T-helper 1 cell treated with Interleukin-12 subunit alpha and Interleukin-12 subunit beta and Interleukin-4 antibody, amounts not matched to agents 30 μg/mL and 1 μg/mL, for 36 hours (primary cell): ENCODE data around the gene PTPRM.

Experiments used
- H3K27ac Mint-ChIP-seq: one replicate; pipeline ENCODE4 v1.8.0; 2021; ENCODE audit warnings: mild to moderate bottlenecking, mixed read lengths
- H3K27me3 Mint-ChIP-seq: one replicate; pipeline ENCODE4 v1.8.0; 2021; ENCODE audit warnings: low read depth, mixed read lengths
- H3K36me3 Mint-ChIP-seq: one replicate; pipeline ENCODE4 v1.8.0; 2021; ENCODE audit warnings: low read depth, mixed read lengths
- H3K4me1 Mint-ChIP-seq: one replicate; pipeline ENCODE4 v1.8.0; 2021; ENCODE audit warnings: low read depth, mixed read lengths
- H3K4me3 Mint-ChIP-seq: one replicate; pipeline ENCODE4 v1.8.0; 2021; ENCODE audit warnings: mild to moderate bottlenecking, moderate library complexity, mixed read lengths
- H3K9me3 Mint-ChIP-seq: one replicate; pipeline ENCODE4 v1.8.0; 2021; ENCODE audit warnings: mixed read lengths

The PTPRM gene

DNA sequence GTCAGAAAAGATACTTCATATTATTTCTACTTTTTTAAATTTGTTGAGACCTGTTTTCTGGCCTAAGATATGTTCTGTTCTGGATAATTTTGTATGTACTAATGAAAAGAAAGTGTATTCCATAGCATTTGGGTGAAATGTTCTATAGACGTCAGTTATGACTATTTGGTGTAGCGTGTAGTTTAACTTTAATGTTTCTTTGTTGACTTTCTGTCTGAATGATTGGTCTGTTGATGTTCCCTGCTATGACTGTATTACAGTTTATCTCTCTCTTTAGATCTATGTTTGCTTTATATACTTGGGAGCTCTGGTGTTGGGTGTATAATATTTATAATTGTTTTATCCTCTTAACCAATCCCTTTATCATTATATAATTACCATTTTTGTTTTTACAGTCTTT, 352.4 kb downstream of the PTPRM start:
- Mint-ChIP-seq H3K4me3 (no peak overlapping the region), H3K27ac (no peak overlapping the region), H3K9me3 (peaks cover 3% of the 10 kb centered on the region), H3K27me3 (no peaks in the 10 kb centered on the region), H3K4me1 (no peaks in the 10 kb centered on the region), H3K36me3 (no peaks in the 10 kb centered on the region)

DNA sequence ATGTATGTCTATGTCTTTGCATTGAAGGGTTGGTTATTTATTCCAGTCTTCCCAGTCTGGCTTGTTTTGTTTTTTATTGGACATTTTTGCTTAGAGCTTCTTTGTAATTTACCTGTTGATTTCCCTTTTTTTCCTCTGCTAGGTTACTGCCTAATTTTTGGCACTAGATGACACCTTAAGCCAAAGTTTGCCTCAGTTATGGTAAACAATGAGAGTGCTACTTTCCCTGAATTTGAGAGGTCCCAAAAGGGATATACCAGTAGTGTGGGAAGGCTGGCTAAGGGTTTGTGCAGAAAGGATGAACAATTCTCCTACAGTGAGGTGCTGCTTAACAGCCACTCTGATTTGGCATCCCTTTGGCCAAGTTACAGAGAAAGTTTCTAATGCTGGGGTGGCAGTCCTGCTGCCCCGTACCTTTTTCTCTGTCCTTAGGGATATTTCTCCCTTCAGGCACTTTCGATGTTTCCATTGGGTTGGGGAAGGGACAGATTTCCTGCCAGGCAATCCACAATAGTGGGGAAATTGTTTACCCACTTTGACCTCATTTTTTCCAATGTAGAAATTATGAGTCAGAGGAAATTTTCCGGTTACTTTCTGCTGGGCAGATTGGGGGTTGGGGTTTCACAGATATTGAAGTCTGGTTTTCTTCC, 354.9 kb downstream of the PTPRM start:
- H3K4me1 Mint-ChIP-seq = no peaks in the 10 kb centered on the region
- no peaks in the 10 kb centered on the region for H3K36me3 Mint-ChIP-seq
- no peaks in the 10 kb centered on the region for H3K27me3 Mint-ChIP-seq
- no peak overlapping the region for H3K27ac Mint-ChIP-seq
- no peak overlapping the region for H3K4me3 Mint-ChIP-seq
- peaks cover 3% of the 10 kb centered on the region for H3K9me3 Mint-ChIP-seq

DNA sequence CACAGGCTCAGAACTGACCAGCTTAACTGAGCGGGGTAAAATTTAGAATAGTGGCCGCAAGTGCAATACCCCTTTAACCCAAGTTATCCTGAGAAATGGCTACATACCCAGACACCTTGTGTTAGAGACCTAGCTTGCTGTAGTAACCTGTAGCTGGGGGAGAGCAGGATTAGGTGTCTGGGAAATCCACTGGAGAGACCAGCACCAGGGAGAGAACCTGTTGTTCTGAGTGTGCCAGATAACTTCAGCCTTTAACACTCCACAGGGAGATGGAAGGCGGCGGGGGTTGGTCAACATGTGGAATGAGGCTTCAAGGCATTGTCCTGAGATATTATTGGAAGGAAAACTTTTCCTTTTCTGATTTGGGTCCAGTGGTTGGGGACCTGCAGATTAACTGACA, 356.0 kb downstream of the PTPRM start:
- Mint-ChIP-seq H3K27ac (no peak overlapping the region), H3K9me3 (peaks cover 3% of the 10 kb centered on the region), H3K4me3 (no peak overlapping the region), H3K27me3 (no peaks in the 10 kb centered on the region), H3K36me3 (no peaks in the 10 kb centered on the region), H3K4me1 (no peaks in the 10 kb centered on the region)

DNA sequence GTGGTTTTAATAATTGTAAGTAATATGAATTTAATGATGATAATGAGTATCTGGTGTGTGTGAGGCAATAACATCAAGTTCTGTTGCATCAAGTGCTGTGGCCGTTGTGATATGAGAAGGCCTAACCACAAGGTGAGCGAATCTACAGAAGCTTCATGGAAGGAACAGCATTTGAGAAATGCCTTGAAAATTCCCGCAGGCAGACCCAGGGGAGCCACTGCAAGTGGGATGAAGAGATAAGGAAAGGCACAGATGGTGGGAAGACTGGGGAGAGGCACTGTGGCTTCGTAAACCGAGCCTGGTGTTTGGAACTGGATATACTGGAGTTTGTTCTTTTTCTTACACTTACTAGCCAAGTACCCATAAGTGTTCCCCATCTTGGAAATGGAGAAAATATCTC, 357.5 kb downstream of the PTPRM start:
- Mint-ChIP-seq H3K27ac (no peak overlapping the region), H3K27me3 (no peaks in the 10 kb centered on the region), H3K9me3 (peaks cover 3% of the 10 kb centered on the region), H3K4me3 (no peak overlapping the region), H3K36me3 (no peaks in the 10 kb centered on the region), H3K4me1 (no peaks in the 10 kb centered on the region)

DNA sequence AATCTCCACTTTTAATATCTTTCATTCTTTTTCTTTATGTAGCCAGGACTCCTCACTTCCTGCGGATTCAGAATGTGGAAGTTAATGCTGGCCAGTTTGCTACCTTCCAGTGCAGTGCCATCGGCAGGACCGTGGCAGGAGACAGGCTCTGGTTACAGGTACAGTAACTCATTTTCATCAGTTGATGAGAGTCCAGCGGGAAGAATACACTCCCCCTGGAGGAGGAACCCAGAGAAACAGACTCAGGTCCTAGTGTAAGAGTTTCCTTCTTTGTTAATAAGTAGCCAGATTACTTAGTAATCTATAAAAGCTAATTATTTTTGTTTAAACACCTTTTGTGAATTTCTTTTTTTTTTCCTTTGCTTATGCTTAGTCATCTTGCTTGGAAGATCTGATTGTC, 359.4 kb downstream of the PTPRM start:
- no peak overlapping the region for H3K27ac Mint-ChIP-seq
- H3K4me1 Mint-ChIP-seq = no peaks in the 10 kb centered on the region
- peaks cover 3% of the 10 kb centered on the region for H3K9me3 Mint-ChIP-seq
- no peak overlapping the region for H3K4me3 Mint-ChIP-seq
- no peaks in the 10 kb centered on the region for H3K27me3 Mint-ChIP-seq
- no peaks in the 10 kb centered on the region for H3K36me3 Mint-ChIP-seq

DNA sequence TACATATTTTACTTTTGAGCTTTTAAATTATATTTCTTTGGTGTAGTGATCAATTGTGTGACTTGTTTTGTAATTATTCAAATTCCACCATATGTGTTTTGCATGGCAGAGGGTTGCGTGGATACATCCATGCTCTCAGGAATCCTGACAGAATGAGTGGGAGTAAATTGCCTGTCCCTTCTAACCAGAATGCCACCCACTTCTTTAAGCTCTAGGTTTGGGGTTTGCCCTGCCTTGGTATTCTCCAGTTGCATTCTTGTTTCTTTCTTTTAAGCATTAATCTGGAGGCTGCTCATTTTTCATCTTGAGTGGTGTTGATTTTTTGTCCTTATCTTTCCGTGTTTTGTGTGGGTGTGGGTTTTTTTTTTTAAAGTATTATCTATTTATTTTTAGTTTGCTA, 360.0 kb downstream of the PTPRM start:
- Mint-ChIP-seq H3K36me3 (no peaks in the 10 kb centered on the region), H3K9me3 (no peaks in the 10 kb centered on the region), H3K27me3 (no peaks in the 10 kb centered on the region), H3K4me1 (no peaks in the 10 kb centered on the region), H3K4me3 (no peak overlapping the region), H3K27ac (no peak overlapping the region)

DNA sequence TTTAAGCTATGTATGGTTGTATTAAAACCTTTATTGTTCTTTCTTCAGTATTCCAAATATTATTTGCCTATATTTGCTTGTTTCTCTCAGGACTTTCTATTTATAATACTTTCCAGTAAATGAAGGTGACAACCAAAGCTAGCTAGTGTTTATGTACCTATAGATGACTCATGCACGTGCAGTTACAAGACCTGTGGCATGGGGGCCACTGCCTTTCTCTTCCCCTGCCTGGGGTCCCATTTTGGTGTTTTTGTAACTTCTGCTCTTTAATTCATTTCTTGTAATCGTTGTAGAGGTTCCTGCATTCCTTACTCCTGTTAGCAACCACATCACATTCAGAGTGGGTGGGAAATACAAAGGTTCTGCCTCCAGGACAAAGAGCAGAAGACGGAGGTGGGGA, 364.6 kb downstream of the PTPRM start:
- no peaks in the 10 kb centered on the region for H3K9me3 Mint-ChIP-seq
- no peaks in the 10 kb centered on the region for H3K36me3 Mint-ChIP-seq
- no peaks in the 10 kb centered on the region for H3K27me3 Mint-ChIP-seq
- H3K4me1 Mint-ChIP-seq = no peaks in the 10 kb centered on the region
- no peak overlapping the region for H3K4me3 Mint-ChIP-seq
- no peak overlapping the region for H3K27ac Mint-ChIP-seq

DNA sequence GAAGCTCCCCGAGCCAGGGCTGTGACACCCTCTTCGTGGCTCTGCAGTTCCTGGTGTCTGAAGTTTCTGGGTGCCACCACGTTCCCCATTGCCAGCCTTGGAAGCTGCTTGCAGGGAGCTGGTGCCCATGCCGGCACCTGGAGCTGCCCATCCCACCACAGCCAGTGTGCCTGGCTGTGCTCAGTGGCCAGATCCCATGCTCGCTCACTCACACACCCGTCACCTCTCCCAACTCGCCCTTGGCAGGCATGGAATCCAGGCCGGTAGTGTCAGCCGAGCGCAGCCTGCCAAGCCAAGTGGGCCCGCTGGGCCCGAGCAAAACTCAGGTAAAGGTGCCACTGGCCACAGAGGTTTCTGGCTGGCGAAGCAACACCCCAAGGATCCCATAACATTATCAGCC, 370.2 kb downstream of the PTPRM start:
- Mint-ChIP-seq H3K36me3 (no peaks in the 10 kb centered on the region), H3K9me3 (no peaks in the 10 kb centered on the region)

DNA sequence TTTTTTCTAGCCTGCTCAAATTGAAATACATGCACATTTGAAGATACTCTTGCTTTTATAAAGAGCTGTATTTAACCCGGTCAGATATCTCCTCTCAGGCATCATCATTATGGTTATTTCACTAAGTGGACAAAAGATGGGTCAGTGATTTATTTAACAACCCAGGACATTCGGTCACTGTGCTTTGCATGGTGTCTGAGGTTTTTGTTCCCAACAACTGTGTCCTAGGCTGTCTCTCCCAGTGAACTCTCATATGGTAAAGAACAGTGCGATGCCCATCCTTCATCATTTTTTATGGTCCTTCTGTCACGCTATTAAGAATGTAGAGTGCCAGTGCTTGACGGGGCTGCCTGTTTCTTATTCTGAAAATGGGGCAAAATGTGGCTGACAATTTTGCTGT, 372.4 kb downstream of the PTPRM start:
- no peaks in the 10 kb centered on the region for H3K9me3 Mint-ChIP-seq
- H3K4me1 Mint-ChIP-seq = no peaks in the 10 kb centered on the region
- H3K36me3 Mint-ChIP-seq = no peaks in the 10 kb centered on the region
- H3K27ac Mint-ChIP-seq = no peak overlapping the region
- H3K4me3 Mint-ChIP-seq = no peak overlapping the region
- H3K27me3 Mint-ChIP-seq = no peaks in the 10 kb centered on the region

More for the DNA sequence above, 370.2 kb downstream of the PTPRM start:
- no peak overlapping the region for H3K27ac Mint-ChIP-seq
- no peak overlapping the region for H3K4me3 Mint-ChIP-seq
- H3K4me1 Mint-ChIP-seq = no peaks in the 10 kb centered on the region
- H3K27me3 Mint-ChIP-seq = no peaks in the 10 kb centered on the region

DNA sequence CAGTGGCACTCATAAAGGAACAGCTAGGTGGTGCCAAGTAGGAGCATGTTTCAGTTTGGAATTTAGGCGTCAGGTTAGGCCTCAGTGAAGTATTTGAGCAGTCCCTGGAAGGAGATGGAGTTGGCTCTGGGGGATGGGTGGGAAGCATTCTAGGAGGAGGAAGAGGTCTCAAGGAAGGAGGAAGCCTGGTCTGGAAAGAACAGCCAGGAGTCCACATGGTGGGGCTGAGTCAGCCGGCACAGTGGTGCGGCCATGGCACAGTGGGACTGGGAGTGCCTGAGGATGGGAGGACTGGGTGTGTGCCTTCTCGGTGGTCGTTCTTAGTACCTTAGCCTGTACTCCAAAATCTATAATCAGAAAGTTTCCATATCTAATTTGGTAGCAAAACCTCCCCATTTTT, 373.3 kb downstream of the PTPRM start:
- Mint-ChIP-seq H3K4me3 (no peak overlapping the region), H3K9me3 (no peaks in the 10 kb centered on the region), H3K36me3 (no peaks in the 10 kb centered on the region), H3K4me1 (no peaks in the 10 kb centered on the region), H3K27me3 (no peaks in the 10 kb centered on the region), H3K27ac (no peak overlapping the region)

DNA sequence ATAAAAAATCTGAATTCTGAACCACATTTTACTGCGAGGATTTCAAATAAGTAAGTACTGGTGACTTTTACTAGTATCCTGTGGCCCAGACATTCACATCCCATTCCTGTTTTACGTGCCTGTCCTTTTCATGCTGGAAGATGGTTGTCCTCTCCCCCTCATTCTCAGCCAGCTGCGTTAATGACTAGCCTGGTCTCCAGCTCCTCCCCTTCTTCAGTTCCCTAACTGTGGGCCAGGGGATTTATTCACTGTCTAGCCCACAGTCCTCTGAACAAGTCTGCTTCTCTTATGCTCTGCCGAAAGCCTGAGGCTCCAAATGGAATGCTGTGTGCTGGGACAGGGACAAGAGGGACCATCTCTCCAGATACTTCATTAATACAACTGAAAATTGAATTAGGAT, 373.9 kb downstream of the PTPRM start:
- Mint-ChIP-seq H3K36me3 (no peaks in the 10 kb centered on the region), H3K27me3 (no peaks in the 10 kb centered on the region), H3K27ac (no peak overlapping the region), H3K4me3 (no peak overlapping the region), H3K4me1 (no peaks in the 10 kb centered on the region), H3K9me3 (no peaks in the 10 kb centered on the region)

DNA sequence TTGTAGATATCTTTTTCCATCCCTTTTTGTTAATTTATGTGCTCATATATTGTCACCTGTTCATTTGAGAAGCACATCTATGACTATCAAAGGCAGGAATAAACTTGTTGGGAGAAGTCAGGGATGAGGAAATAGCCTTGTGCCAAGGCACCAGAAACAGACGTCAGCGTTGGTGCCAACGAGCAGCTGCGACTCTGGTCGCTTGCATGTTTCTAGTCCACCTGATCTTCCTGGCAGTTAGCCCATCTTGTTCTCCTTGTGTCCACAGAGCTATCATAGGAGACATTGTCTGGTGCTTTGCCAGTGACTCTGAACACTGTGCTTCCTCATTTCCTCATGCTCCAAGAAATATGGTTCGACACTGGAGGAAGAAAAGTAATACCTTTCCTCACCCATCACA, 374.4 kb downstream of the PTPRM start:
- no peak overlapping the region for H3K27ac Mint-ChIP-seq
- H3K4me3 Mint-ChIP-seq = no peak overlapping the region
- H3K27me3 Mint-ChIP-seq = no peaks in the 10 kb centered on the region
- H3K36me3 Mint-ChIP-seq = no peaks in the 10 kb centered on the region
- no peaks in the 10 kb centered on the region for H3K4me1 Mint-ChIP-seq
- no peaks in the 10 kb centered on the region for H3K9me3 Mint-ChIP-seq

DNA sequence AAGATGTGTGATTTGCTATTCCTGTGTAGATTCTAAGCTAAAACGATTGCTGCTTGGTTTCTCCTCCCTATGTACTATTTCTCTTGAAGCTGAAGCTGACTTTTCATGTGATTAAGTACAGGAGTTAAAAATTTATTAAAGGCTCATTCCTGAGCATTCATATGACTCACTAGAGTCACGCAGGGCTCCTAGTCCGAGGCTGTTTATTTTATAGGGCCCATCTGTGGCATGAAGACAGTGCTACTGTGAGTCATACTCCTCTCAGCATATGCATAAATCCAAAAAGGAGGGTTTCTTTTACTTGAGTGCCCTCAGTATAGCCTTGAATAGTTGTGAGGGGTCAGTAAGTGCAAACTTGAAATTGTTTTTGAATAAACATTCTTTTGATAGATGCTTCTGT, 378.8 kb downstream of the PTPRM start:
- Mint-ChIP-seq H3K4me3 (no peak overlapping the region), H3K27me3 (no peaks in the 10 kb centered on the region), H3K27ac (no peak overlapping the region), H3K4me1 (peaks cover 2% of the 10 kb centered on the region), H3K36me3 (no peaks in the 10 kb centered on the region), H3K9me3 (no peaks in the 10 kb centered on the region)

DNA sequence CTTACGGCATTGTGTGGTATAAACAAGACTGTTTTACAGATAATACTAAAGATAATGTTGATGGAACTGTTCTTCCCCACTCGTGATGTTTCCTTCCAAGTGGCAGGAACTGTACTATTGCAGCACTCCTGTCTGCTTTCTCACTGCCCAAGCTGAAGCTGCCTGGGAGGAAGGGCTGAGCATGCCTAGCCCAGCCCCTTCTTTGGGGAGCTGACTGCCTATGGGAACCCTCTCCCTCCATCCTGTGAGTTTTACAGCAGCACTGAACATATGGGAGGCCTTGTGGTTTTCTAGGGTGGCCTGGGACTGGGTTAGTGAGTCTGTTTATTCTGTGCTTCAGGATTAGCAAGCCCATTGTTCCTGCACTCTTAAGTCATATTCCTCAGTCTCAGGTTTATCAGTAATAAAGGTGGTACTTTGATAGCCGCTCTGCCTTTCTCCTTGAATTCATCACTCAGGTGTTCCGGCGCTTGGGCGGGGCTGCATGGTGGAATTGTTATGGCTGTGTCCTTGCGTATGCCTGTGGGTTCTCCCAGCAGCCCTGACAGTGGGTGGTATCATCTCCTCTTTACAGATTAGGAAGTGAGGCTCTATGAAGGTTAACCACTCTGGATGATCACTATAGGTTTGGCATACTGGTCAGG, 379.7 kb downstream of the PTPRM start:
- Mint-ChIP-seq H3K9me3 (no peaks in the 10 kb centered on the region), H3K36me3 (no peaks in the 10 kb centered on the region), H3K27me3 (no peaks in the 10 kb centered on the region), H3K4me3 (peak overlapping the region; percentile 69), H3K4me1 (peaks cover 2% of the 10 kb centered on the region), H3K27ac (no peak overlapping the region)

DNA sequence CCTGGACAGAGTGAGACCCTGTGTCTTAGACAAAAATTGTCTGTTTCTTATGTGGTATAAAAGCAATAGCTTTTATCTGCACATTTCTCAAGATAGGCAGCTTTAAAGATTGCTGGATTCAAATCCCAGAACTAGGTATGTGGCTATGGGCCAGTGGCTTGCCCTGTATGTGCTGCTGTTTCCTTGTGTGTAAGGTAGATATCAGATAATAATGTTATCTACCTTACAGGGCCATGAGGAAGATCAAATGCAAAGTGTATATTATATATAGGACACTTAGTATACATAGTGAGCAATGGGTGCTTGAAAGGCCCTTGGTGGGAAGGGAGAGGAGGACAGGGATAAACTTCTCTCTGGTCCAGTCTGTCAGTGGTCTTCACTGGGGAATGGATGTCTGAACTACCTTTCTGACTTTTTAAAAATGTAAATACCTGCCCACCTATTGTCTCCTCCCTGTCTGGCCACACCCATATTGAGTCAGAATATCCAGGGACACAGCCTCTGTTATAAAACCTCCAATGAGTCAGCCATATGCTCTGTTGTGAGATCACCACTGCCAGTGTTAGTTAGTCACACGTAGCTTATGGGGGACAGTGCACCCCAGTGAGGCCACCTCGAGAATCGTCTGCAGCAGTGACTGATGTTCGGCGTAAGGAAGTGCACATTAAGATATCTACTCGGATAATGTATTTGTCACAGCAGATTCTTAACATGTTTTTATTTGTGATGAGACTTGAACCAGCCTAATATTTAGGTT, 383.4 kb downstream of the PTPRM start:
- Mint-ChIP-seq H3K36me3 (no peaks in the 10 kb centered on the region), H3K9me3 (no peaks in the 10 kb centered on the region), H3K27me3 (no peaks in the 10 kb centered on the region), H3K27ac (no peak overlapping the region), H3K4me3 (no peak overlapping the region), H3K4me1 (peaks cover 13% of the 10 kb centered on the region)
